GM18909 (cell line): ENCODE results near the gene KIF1B.
A peak's percentile ranks its signal among the peaks of the same experiment; 100 is the strongest.
"Not testable (repeated sequence)": the region's sequence is repeated elsewhere in the genome, so short reads cannot be mapped to it uniquely, and the experiment has no call there.

Source experiments
- ATAC-seq: cut with Tn5 transposase; IDR thresholded peaks from one replicate; pipeline ENCODE4 v1.9.1; 2021; ENCODE audit warnings: mild to moderate bottlenecking; ENCODE audit not compliant: unreplicated experiment, poor library complexity

KIF1B gene

GRCh38 chr1:10415211-10415930, 205.0 kb downstream of the KIF1B start:
- no peak for ATAC-seq

GRCh38 chr1:10415967-10416366, 205.6 kb downstream of the KIF1B start:
- not testable (repeated sequence) for ATAC-seq

GRCh38 chr1:10418741-10419140, 208.4 kb downstream of the KIF1B start:
- not testable (repeated sequence) for ATAC-seq

DNA sequence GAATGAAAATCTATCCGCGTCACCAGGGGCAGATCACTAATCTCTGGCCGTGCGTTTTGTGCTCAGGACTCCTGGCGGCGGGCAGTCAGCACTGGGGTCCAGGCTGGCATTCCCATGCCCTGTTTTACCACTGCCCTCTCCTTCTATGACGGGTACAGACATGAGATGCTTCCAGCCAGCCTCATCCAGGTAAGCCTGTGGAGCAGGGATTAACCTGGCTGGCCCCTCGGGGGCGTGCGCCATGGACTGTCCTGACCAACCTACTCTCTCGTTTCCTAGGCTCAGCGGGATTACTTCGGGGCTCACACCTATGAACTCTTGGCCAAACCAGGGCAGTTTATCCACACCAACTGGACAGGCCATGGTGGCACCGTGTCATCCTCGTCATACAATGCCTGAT, 209.0 kb downstream of the KIF1B start:
- ATAC-seq: no peak

DNA sequence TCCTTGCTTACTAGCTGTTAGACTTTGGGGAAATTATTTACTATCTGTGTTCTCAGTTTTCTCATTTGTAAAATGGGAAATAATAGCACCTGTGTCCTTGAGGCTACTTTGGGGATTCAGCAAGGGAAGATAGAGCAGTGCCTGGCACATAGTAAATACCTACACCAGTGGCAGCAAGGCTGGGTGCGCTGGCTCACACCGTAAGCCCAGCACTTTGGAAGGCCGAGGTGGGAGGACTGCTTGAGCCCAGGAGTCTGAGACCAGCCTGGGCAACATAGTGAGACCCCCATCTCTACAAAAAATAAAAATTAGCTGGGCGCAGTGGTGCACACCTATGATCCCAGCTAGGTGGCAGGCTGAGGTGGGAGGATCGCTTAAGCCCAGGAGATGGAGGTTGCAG, 211.3 kb downstream of the KIF1B start:
- ATAC-seq: no peak

DNA sequence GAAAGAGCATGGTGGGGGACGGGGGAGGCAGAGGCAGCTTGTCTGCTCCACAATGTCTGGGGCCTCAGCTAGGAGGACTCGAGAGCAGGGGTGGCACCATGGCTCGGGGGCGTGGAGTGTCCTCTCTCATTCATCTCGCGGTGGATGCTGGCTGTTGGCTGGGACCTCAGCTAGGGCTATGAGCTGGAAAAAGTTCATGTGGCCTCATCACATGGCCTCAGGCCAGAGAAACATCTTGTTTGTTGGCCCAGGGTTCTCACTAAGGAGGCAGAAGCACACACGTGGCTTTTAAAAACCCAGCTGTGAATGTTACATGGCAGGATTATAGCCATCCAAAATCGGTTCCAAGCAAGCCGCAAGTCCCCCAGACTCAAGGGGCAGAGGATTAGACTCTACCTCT, 213.7 kb downstream of the KIF1B start:
- no peak for ATAC-seq

DNA sequence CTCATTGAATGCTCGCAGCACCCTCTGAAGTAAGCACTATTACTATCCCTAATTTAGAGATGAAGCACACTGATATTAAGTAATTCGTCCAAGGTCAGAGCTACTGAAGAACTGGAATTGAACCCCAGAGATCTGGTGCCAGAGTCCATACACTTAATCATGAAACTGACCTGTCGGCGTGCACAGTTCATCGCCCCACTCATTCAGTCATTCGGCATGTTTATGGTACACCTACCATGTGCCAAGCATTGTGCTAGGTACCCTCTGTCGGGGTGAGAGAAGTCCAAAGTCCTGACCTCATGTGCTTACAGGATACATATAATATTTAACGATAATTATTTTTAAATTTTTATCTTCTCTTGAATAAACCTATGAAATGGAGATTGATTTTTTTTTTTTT, 214.3 kb downstream of the KIF1B start:
- no peak for ATAC-seq

DNA sequence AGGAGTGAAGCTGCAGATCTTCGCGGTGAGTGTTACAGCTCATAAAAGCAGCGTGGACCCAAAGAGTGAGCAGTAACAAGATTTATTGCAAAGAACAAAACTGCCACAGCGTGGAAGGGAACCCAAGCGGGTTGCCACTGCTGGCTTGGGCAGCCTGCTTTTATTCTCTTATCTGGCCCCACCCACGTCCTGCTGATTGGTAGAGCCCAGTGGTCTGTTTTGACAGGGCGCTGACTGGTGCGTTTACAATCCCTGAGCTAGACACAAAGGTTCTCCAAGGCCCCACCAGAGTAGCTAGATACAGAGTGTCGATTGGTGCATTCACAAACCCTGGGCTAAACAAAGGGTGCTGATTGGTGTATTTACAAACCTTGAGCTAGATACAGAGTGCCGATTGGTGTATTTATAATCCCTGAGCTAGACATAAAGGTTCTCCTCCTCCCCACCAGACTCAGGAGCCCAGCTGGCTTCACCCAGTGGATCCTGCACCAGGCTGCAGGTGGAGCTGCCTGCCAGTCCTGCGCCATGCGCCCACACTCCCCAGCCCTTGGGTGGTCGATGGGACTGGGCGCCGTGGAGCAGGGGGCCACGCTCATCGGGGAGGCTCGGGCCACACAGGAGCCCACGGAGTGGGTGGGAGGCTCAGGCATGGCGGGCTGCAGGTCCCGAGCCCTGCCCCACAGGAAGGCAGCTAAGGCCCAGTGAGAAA, 215.6 kb downstream of the KIF1B start:
- not testable (repeated sequence) for ATAC-seq

DNA sequence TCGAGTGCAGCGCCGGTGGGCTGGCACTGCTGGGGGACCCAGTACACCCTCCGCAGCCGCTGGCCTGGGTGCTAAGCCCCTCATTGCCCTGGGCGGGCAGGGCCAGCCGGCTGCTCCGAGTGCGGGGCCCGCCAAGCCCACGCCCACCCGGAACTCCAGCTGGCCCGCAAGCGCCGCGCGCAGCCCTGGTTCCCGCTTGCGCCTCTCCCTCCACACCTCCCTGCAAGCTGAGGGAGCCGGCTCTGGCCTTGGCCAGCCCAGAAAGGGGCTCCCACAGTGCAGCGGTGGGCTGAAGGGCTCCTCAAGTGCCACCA, 216.1 kb downstream of the KIF1B start:
- ATAC-seq: not testable (repeated sequence)

GRCh38 chr1:10428984-10429383, 218.6 kb downstream of the KIF1B start:
- ATAC-seq: no peak

- peak; percentile 21 for ATAC-seq
Observed at GRCh38 chr1:10429868-10430215, 219.5 kb downstream of the KIF1B start.

GRCh38 chr1:10430216-10431069, 220.1 kb downstream of the KIF1B start, which contains the start of gene CENPS:
Gene CENPS (plus strand): TSS chr1:10430433. CDS start chr1:10430518, 85 bp downstream.
- ATAC-seq: peak; percentile 82
